ENCODE data around the gene LMO1. TPM values are rescaled to one million over a fixed set of nuclear protein-coding genes. Genes with fewer than 3 reads are reported as not detected.

Gene LMO1
- total and polyA plus RNA-seq, 10 of the 15 experiments (the other 5 are each of a cell fraction or from before 2014, with no cell fraction given), result not detected

GRCh38 chr11:8285228-8285627 is 21.6 kb upstream of the LMO1 start:
- no peak for TF ChIP-seq ZNF207 (IDR thresholded peaks at IDR 0.05; ENCODE audit: borderline replicate concordance)
- no peak for TF ChIP-seq E4F1 (IDR thresholded peaks at IDR 0.05; ENCODE audit: borderline replicate concordance, partially characterized antibody)
- TF ChIP-seq, protein P1, sequence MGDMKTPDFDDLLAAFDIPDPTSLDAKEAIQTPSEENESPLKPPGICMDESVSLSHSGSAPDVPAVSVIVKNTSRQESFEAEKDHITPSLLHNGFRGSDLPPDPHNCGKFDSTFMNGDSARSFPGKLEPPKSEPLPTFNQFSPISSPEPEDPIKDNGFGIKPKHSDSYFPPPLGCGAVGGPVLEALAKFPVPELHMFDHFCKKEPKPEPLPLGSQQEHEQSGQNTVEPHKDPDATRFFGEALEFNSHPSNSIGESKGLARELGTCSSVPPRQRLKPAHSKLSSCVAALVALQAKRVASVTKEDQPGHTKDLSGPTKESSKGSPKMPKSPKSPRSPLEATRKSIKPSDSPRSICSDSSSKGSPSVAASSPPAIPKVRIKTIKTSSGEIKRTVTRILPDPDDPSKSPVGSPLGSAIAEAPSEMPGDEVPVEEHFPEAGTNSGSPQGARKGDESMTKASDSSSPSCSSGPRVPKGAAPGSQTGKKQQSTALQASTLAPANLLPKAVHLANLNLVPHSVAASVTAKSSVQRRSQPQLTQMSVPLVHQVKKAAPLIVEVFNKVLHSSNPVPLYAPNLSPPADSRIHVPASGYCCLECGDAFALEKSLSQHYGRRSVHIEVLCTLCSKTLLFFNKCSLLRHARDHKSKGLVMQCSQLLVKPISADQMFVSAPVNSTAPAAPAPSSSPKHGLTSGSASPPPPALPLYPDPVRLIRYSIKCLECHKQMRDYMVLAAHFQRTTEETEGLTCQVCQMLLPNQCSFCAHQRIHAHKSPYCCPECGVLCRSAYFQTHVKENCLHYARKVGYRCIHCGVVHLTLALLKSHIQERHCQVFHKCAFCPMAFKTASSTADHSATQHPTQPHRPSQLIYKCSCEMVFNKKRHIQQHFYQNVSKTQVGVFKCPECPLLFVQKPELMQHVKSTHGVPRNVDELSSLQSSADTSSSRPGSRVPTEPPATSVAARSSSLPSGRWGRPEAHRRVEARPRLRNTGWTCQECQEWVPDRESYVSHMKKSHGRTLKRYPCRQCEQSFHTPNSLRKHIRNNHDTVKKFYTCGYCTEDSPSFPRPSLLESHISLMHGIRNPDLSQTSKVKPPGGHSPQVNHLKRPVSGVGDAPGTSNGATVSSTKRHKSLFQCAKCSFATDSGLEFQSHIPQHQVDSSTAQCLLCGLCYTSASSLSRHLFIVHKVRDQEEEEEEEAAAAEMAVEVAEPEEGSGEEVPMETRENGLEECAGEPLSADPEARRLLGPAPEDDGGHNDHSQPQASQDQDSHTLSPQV (IDR thresholded peaks at IDR 0.05), result no peak
- no peak for TF ChIP-seq GATAD2B (conservative IDR thresholded peaks at IDR 0.05; ENCODE audit: low read depth)
- TF ChIP-seq EZH2 (IDR thresholded peaks at IDR 0.05; ENCODE audit: borderline replicate concordance, control insufficient read depth, low read depth, low read length), result no peak
- no peak for TF ChIP-seq NKRF (conservative IDR thresholded peaks at IDR 0.05)
- TF ChIP-seq RAD21 (IDR thresholded peaks at IDR 0.05; ENCODE audit: insufficient read depth, low read depth, low read length), result no peak
- TF ChIP-seq SIX5 (IDR thresholded peaks at IDR 0.05; ENCODE audit: low read depth, low read length, severe bottlenecking), result no peak
- no peak for TF ChIP-seq ZNF274 (IDR thresholded peaks at IDR 0.05; ENCODE audit: insufficient read depth, insufficient read length)
- Histone ChIP-seq H3K27ac (ENCODE audit: control insufficient read depth, insufficient read depth) (no peak overlapping the region), H4K20me1 (ENCODE audit: control insufficient read depth, insufficient read depth) (no peaks in the 10 kb centered on the region; the same call in 1 of the 2 replicates), H3K9ac (ENCODE audit: control insufficient read depth, insufficient read depth, low read length) (no peak overlapping the region), H3K79me2 (ENCODE audit: control insufficient read depth, insufficient read depth, low read length) (no peaks in the 10 kb centered on the region), H3K36me3 (ENCODE audit: control insufficient read depth in 2 of 2, insufficient read depth in 2 of 2, low read length in 1 of 2) (no peaks in the 10 kb centered on the region), H3K4me3 (no peak overlapping the region), H2AFZ (ENCODE audit: control insufficient read depth, low read depth, low read length) (no peak overlapping the region), H3K27me3 (replicated peaks in 1 of 2; ENCODE audit: control insufficient read depth in 2 of 2, insufficient read depth in 2 of 2, low read length in 1 of 2) (peaks cover 0 to 1% of the 10 kb centered on the region in 2 experiments; a peak in 2 of 4 replicates), H3K9me3 (replicated peaks; ENCODE audit: control insufficient read depth, insufficient read depth, low read length) (no peaks in the 10 kb centered on the region), H3K4me1 (ENCODE audit: control insufficient read depth, insufficient read depth, low read length) (no peaks in the 10 kb centered on the region), H3K4me2 (ENCODE audit: control insufficient read depth, insufficient read depth) (no peak overlapping the region)
- intact Hi-C loops (cut with micrococcal nuclease; ENCODE audit: unreplicated experiment) (no loop called here), in situ Hi-C loops (cut with MboI) (no loop called here)
- CTCF ChIA-PET, result no interaction called here
- POLR2A ChIA-PET, result interaction anchor here (0.5 kb wide), 1 partner anchor 700 kb away, joined by 7 read pairs; no protein-coding TSS in a partner anchor
- DNase-seq (ENCODE audit: low read depth, low spot score) (no peak), ATAC-seq (no peak), FAIRE-seq (no peak)
- no TSS peak for BruUV-seq (replicated peaks)
- RAD21 ChIA-PET (ENCODE audit: unreplicated experiment), result no interaction called here
- SMC1A ChIA-PET (ENCODE audit: uncharacterized antibody, unreplicated experiment), result no interaction called here
- 9% methylated on average over 3 of the region's 3 CpGs for WGBS (ENCODE audit: insufficient coverage, insufficient replicate concordance, low lambda C conversion rate, missing lambda C conversion rate)

All from GM12878 (cell line).